ENCODE data around the gene MT1F. TPM values are rescaled to one million over a fixed set of nuclear protein-coding genes. Genes with fewer than 3 reads are reported as not detected.
"Not testable (repeated sequence)": the region's sequence is repeated elsewhere in the genome, so short reads cannot be mapped to it uniquely, and the experiment has no call there.

Gene MT1F
- total RNA-seq, 1 experiment from 2014 or later, result 2.1 TPM

GRCh38 chr16:56664506-56664905, 6.7 kb downstream of the MT1F start:
- in situ Hi-C loops (cut with HindIII; ENCODE audit: low pct_unique_long_range_greater_than_20kb, low sequenced_read_pairs), result no loop called here
- Histone ChIP-seq H3K9me3 (ENCODE audit: control insufficient read depth, insufficient read depth, low read depth, low read length) (no peaks in the 10 kb centered on the region), H3K36me3 (ENCODE audit: control insufficient read depth, insufficient read depth, low read length) (no peaks in the 10 kb centered on the region), H3K4me1 (ENCODE audit: control insufficient read depth, insufficient read depth, low read length) (no peaks in the 10 kb centered on the region), H3K27ac (ENCODE audit: low read length) (no peak overlapping the region), H3K27me3 (ENCODE audit: control insufficient read depth, insufficient read depth, low read length) (no peaks in the 10 kb centered on the region), H3K4me3 (ENCODE audit: low read depth in 2 of 2, low read length in 2 of 2) (no peak overlapping the region)
- ATAC-seq (no peak), DNase-seq (ENCODE audit: low read depth, low spot score) (no peak)
- intact Hi-C loops (cut with micrococcal nuclease; ENCODE audit: unreplicated experiment), result no loop called here
- BruUV-seq (replicated peaks), result no TSS peak
- ChIA-PET POLR2A (no interaction called here), CTCF (no interaction called here)
- TF ChIP-seq REST (IDR thresholded peaks at IDR 0.05; ENCODE audit: insufficient read depth in 1 of 2, low read depth in 2 of 2, low read length in 1 of 2) (no peak), SIN3A (IDR thresholded peaks at IDR 0.05; ENCODE audit: borderline replicate concordance, insufficient read depth, low read depth, low read length) (no peak), CTCF (IDR thresholded peaks at IDR 0.05) (no peak), TCF7L2 (IDR thresholded peaks at IDR 0.05; ENCODE audit: low read depth, low read length) (no peak), POLR2AphosphoS5 (IDR thresholded peaks at IDR 0.05; ENCODE audit: low read depth, low read length) (no peak)

GRCh38 chr16:56665286-56666261, 7.8 kb downstream of the MT1F start:
- H3K4me1 ChIP-seq (ENCODE audit: control insufficient read depth, insufficient read depth, low read length); DNase-seq (ENCODE audit: low read depth, low spot score); BruUV-seq (replicated peaks); ATAC-seq; intact Hi-C loops (cut with micrococcal nuclease; ENCODE audit: unreplicated experiment); in situ Hi-C loops (cut with HindIII; ENCODE audit: low pct_unique_long_range_greater_than_20kb, low sequenced_read_pairs); POLR2A ChIA-PET; H3K27me3 ChIP-seq (ENCODE audit: control insufficient read depth, insufficient read depth, low read length); H3K9me3 ChIP-seq (ENCODE audit: control insufficient read depth, insufficient read depth, low read depth, low read length); H3K36me3 ChIP-seq (ENCODE audit: control insufficient read depth, insufficient read depth, low read length); CTCF ChIA-PET; H3K4me3 ChIP-seq (ENCODE audit: low read depth in 2 of 2, low read length in 2 of 2); H3K27ac ChIP-seq (ENCODE audit: low read length): not testable (repeated sequence)

All from Panc1 (cell line).